Esophagus muscularis mucosa (tissue), 4 donors: ENCODE measurements around the gene BMAL2. TPM values are rescaled to one million over a fixed set of nuclear protein-coding genes. Genes with fewer than 3 reads are reported as not detected.

Source experiments
- DNase-seq: peaks from one replicate; pipeline ENCODE4 v3.0.0-alpha.2; 2017; ENCODE audit errors: extremely low spot score
- H3K27ac ChIP-seq, 4 donors: fragments of 200-600 bp; sonication (generic); replicated peaks in 1 of 4; 1 replicate in 3 of 4; 2 replicates in 1 of 4; pipeline ENCODE4 v1.5.1; 2016 to 2019; ENCODE audit warnings: mild to moderate bottlenecking in 1 of 4
- H3K27me3 ChIP-seq, 4 donors: fragments of 200-600 bp; sonication (generic); one replicate each; pipeline versions ENCODE4 v1.5.1 to v1.6.0; 2016 to 2019
- H3K36me3 ChIP-seq, 4 donors: fragments of 200-600 bp; sonication (generic); one replicate each; pipeline ENCODE4 v1.5.1; 2016 to 2019
- H3K4me1 ChIP-seq, 4 donors: fragments of 200-600 bp; sonication (generic); one replicate each; pipeline ENCODE4 v1.5.1; 2016 to 2019
- H3K4me3 ChIP-seq, 4 donors: fragments of 200-600 bp; sonication (generic); 1 replicate in 2 of 4; 2 replicates in 2 of 4; pipeline ENCODE4 v1.5.1; 2016 to 2019; ENCODE audit warnings: mild to moderate bottlenecking in 4 of 4, moderate library complexity in 1 of 4
- H3K9me3 ChIP-seq, 4 donors: fragments of 200-600 bp; sonication (generic); 1 replicate in 3 of 4; 2 replicates in 1 of 4; pipeline ENCODE4 v1.5.1; 2016 to 2019
- CTCF ChIP-seq, 3 experiments: fragments of 200-600 bp in 2 of 3; fragments of 450-650 bp in 1 of 3; sonication (generic) in 2 of 3; IDR thresholded peaks; one replicate each; pipeline ENCODE4 v1.5.1; 2017 to 2019; ENCODE audit warnings: antibody characterized with exemption in 3 of 3, mild to moderate bottlenecking in 2 of 3, moderate library complexity in 1 of 3
- EP300 ChIP-seq: sonication (generic); formaldehyde crosslinking; IDR thresholded peaks from one replicate; pipeline ENCODE4 v1.6.1; 2017; ENCODE audit warnings: antibody characterized with exemption
- POLR2A ChIP-seq: fragments of 450-650 bp; IDR thresholded peaks from one replicate; pipeline ENCODE4 v1.6.1; 2017; ENCODE audit warnings: antibody characterized with exemption, moderate library complexity, mild to moderate bottlenecking, low read depth
- POLR2AphosphoS5 ChIP-seq, 2 donors: sonication (generic); formaldehyde crosslinking; IDR thresholded peaks; one replicate each; pipeline ENCODE4 v1.6.1; 2017; ENCODE audit warnings: antibody characterized with exemption in 2 of 2
- WGBS: methylation state at CpG from one replicate; pipeline ENCODE4 v1.1.5; 2018; 5-methylcytosine and 5-hydroxymethylcytosine counted together
- intact Hi-C: fragments of 100-400 bp; cut with DNase I; formaldehyde crosslinking; loops from one replicate; pipeline ENCODE4 v1.15.1; 2023
- total RNA-seq, 4 donors: library from RNA; depleted of rRNA; stranded (reverse); fragments of >200 nt; gene quantifications; one replicate each; pipeline versions ENCODE4 v1.1.0 to v1.2.1, GENCODE V29; 2016

Gene BMAL2
- total RNA-seq, 4 donors from 2014 or later = 3.6 to 7.3 (median 5.0) TPM

- Histone ChIP-seq H3K36me3 (peaks cover 8 to 17% (median 15%) of the 10 kb centered on the region in 4 donors), H3K9me3 (no peaks in the 10 kb centered on the region), H3K4me3 (peak overlapping the region in 1 of 4 donors; percentile 2), H3K4me1 (peaks cover 13 to 34% (median 31%) of the 10 kb centered on the region in 4 donors), H3K27ac (peak overlapping the region; percentile 38 to 62 (median 59)), H3K27me3 (peaks cover 0 to 11% (median 0%) of the 10 kb centered on the region in 4 donors)
- TF ChIP-seq POLR2A (no peak), POLR2AphosphoS5 (IDR thresholded peaks at IDR 0.05) (peak in 1 of 2 donors; percentile 59)
- no peak for DNase-seq
- WGBS = 28% methylated on average over 7 of the region's 7 CpGs
- intact Hi-C loops = loop anchor here (5.0 kb wide), 1 partner anchor 51 kb away; no protein-coding TSS in a partner anchor
These were observed 1.2 kb upstream of the BMAL2 start for GRCh38 chr12:27331291-27331926.

GRCh38 chr12:27331927-27332324 is 710 bp upstream of the BMAL2 start:
- peak overlapping the region; percentile 56 to 62 (median 59) for H3K27ac ChIP-seq
- DNase-seq = no peak
- peak overlapping the region; percentile 74 to 90 (median 80) for H3K4me3 ChIP-seq
- TF ChIP-seq EP300 = no peak
- no peak for TF ChIP-seq POLR2AphosphoS5 (IDR thresholded peaks at IDR 0.05)
- no peak for TF ChIP-seq CTCF (IDR thresholded peaks at IDR 0.05)
- H3K27me3 ChIP-seq = peaks cover 0 to 11% (median 0%) of the 10 kb centered on the region in 4 donors
- intact Hi-C loops = loop anchor here (5.0 kb wide), 1 partner anchor 50 kb away; no protein-coding TSS in a partner anchor
- no peaks in the 10 kb centered on the region for H3K9me3 ChIP-seq
- H3K4me1 ChIP-seq = peaks cover 13 to 34% (median 31%) of the 10 kb centered on the region in 4 donors
- peaks cover 8 to 12% (median 10%) of the 10 kb centered on the region in 4 donors for H3K36me3 ChIP-seq
- 36% methylated on average over 2 of the region's 3 CpGs for WGBS

- DNase-seq = no peak
- Histone ChIP-seq H3K27ac (peak overlapping the region; percentile 15 to 61 (median 57)), H3K4me1 (peaks cover 13 to 34% (median 31%) of the 10 kb centered on the region in 4 donors), H3K4me3 (peak overlapping the region; percentile 74 to 90 (median 80)), H3K27me3 (peaks cover 0 to 11% (median 0%) of the 10 kb centered on the region in 4 donors), H3K36me3 (peaks cover 4 to 7% (median 6%) of the 10 kb centered on the region in 4 donors), H3K9me3 (no peaks in the 10 kb centered on the region)
- intact Hi-C loops = loop anchor here (5.0 kb wide), 1 partner anchor 50 kb away; no protein-coding TSS in a partner anchor
- 21% methylated on average over 8 of the region's 10 CpGs for WGBS
- TF ChIP-seq POLR2AphosphoS5 (IDR thresholded peaks at IDR 0.05) (no peak), POLR2A (no peak), EP300 (no peak), CTCF (IDR thresholded peaks at IDR 0.05) (no peak)
These were observed 276 bp upstream of the BMAL2 start for GRCh38 chr12:27332407-27332713.

GRCh38 chr12:27333403-27334009 is 870 bp downstream of the BMAL2 start:
- DNase-seq = no peak
- H3K27ac ChIP-seq = peak overlapping the region; percentile 56 to 61 (median 57)
- TF ChIP-seq CTCF (IDR thresholded peaks at IDR 0.05) (no peak), POLR2A (no peak), POLR2AphosphoS5 (IDR thresholded peaks at IDR 0.05) (no peak), EP300 (no peak)
- no peaks in the 10 kb centered on the region for H3K36me3 ChIP-seq
- 5% methylated on average over 15 of the region's 40 CpGs for WGBS
- intact Hi-C loops = loop anchor here (5.0 kb wide), 1 partner anchor 49 kb away; no protein-coding TSS in a partner anchor
- no peaks in the 10 kb centered on the region for H3K9me3 ChIP-seq
- H3K4me1 ChIP-seq = peaks cover 13 to 34% (median 31%) of the 10 kb centered on the region in 4 donors
- H3K27me3 ChIP-seq = peaks cover 0 to 11% (median 0%) of the 10 kb centered on the region in 4 donors
- peak overlapping the region; percentile 74 to 90 (median 80) for H3K4me3 ChIP-seq
